Measurements from ENCODE around the gene MED31. TPM values are rescaled to one million over a fixed set of nuclear protein-coding genes. Genes with fewer than 3 reads are reported as not detected.

Gene MED31
- total RNA-seq, 1 donor from 2014 or later: 21.0 TPM

- Mint-ChIP-seq H3K27me3 (ENCODE audit: low read depth, unreplicated experiment) (peaks cover 41% of the 10 kb centered on the region), H3K4me3 (ENCODE audit: unreplicated experiment) (no peak overlapping the region)
These were observed 30.3 kb upstream of the MED31 start for GRCh38 chr17:6681671-6682070.

GRCh38 chr17:6681176-6681575 is 29.8 kb upstream of the MED31 start:
- TF ChIP-seq EZH2 (IDR thresholded peaks at IDR 0.05; ENCODE audit: insufficient read depth, low read length) (no peak), CTCF (IDR thresholded peaks at IDR 0.05; ENCODE audit: insufficient read depth, low read depth, low read length) (no peak)
- peaks cover 16% of the 10 kb centered on the region for H3K4me1 Mint-ChIP-seq (ENCODE audit: low read depth, unreplicated experiment)
- no peak overlapping the region for H3K4me3 Mint-ChIP-seq (ENCODE audit: unreplicated experiment)
- Histone ChIP-seq H4K20me1 (ENCODE audit: insufficient read depth, low read length) (no peaks in the 10 kb centered on the region), H3K4me2 (ENCODE audit: low read length) (no peak overlapping the region), H3K4me1 (ENCODE audit: insufficient read depth, low read length) (no peaks in the 10 kb centered on the region), H3K4me3 (ENCODE audit: insufficient read depth, low read depth, low read length) (no peak overlapping the region), H2AFZ (ENCODE audit: low read depth, low read length) (no peak overlapping the region), H3K36me3 (ENCODE audit: insufficient read depth, low read length) (no peaks in the 10 kb centered on the region), H3K27me3 (ENCODE audit: insufficient read depth, low read length) (peaks cover 15% of the 10 kb centered on the region), H3K79me2 (ENCODE audit: insufficient read depth, low read length) (no peaks in the 10 kb centered on the region), H3K9ac (ENCODE audit: low read length) (no peak overlapping the region), H3K9me3 (ENCODE audit: insufficient read depth, low read depth, low read length) (no peaks in the 10 kb centered on the region), H3K27ac (ENCODE audit: low read depth, low read length) (no peak overlapping the region)
- H3K9me3 Mint-ChIP-seq (ENCODE audit: unreplicated experiment): peaks cover 3% of the 10 kb centered on the region
- H3K36me3 Mint-ChIP-seq (ENCODE audit: low read depth, unreplicated experiment): no peaks in the 10 kb centered on the region
- no peak overlapping the region for H3K27ac Mint-ChIP-seq (ENCODE audit: unreplicated experiment)
- DNase-seq (ENCODE audit: low read depth): no peak
- no peak for FAIRE-seq
- H3K27me3 Mint-ChIP-seq (ENCODE audit: low read depth, unreplicated experiment): peaks cover 40% of the 10 kb centered on the region

More at GRCh38 chr17:6681671-6682070, 30.3 kb upstream of the MED31 start:
- FAIRE-seq (no peak), DNase-seq (ENCODE audit: low read depth) (no peak)
- Histone ChIP-seq H4K20me1 (ENCODE audit: insufficient read depth, low read length) (no peaks in the 10 kb centered on the region), H2AFZ (ENCODE audit: low read depth, low read length) (no peak overlapping the region), H3K4me1 (ENCODE audit: insufficient read depth, low read length) (no peaks in the 10 kb centered on the region), H3K4me2 (ENCODE audit: low read length) (no peak overlapping the region), H3K36me3 (ENCODE audit: insufficient read depth, low read length) (no peaks in the 10 kb centered on the region), H3K79me2 (ENCODE audit: insufficient read depth, low read length) (no peaks in the 10 kb centered on the region), H3K27ac (ENCODE audit: low read depth, low read length) (no peak overlapping the region), H3K4me3 (ENCODE audit: insufficient read depth, low read depth, low read length) (no peak overlapping the region), H3K9me3 (ENCODE audit: insufficient read depth, low read depth, low read length) (no peaks in the 10 kb centered on the region), H3K27me3 (ENCODE audit: insufficient read depth, low read length) (peaks cover 12% of the 10 kb centered on the region), H3K9ac (ENCODE audit: low read length) (no peak overlapping the region)
- Mint-ChIP-seq H3K27ac (ENCODE audit: unreplicated experiment) (no peak overlapping the region), H3K36me3 (ENCODE audit: low read depth, unreplicated experiment) (no peaks in the 10 kb centered on the region), H3K9me3 (ENCODE audit: unreplicated experiment) (peaks cover 3% of the 10 kb centered on the region), H3K4me1 (ENCODE audit: low read depth, unreplicated experiment) (peaks cover 13% of the 10 kb centered on the region)
- TF ChIP-seq CTCF (IDR thresholded peaks at IDR 0.05; ENCODE audit: insufficient read depth, low read depth, low read length) (no peak), EZH2 (IDR thresholded peaks at IDR 0.05; ENCODE audit: insufficient read depth, low read length) (no peak)

- Histone ChIP-seq H3K9me3 (ENCODE audit: insufficient read depth, low read depth, low read length) (no peaks in the 10 kb centered on the region), H3K79me2 (ENCODE audit: insufficient read depth, low read length) (no peaks in the 10 kb centered on the region), H3K9ac (ENCODE audit: low read length) (no peak overlapping the region), H3K4me1 (ENCODE audit: insufficient read depth, low read length) (no peaks in the 10 kb centered on the region), H2AFZ (ENCODE audit: low read depth, low read length) (no peak overlapping the region), H3K36me3 (ENCODE audit: insufficient read depth, low read length) (no peaks in the 10 kb centered on the region), H3K27me3 (ENCODE audit: insufficient read depth, low read length) (peaks cover 15% of the 10 kb centered on the region), H3K4me2 (ENCODE audit: low read length) (no peak overlapping the region), H3K27ac (ENCODE audit: low read depth, low read length) (no peak overlapping the region), H3K4me3 (ENCODE audit: insufficient read depth, low read depth, low read length) (no peak overlapping the region), H4K20me1 (ENCODE audit: insufficient read depth, low read length) (no peaks in the 10 kb centered on the region)
- Mint-ChIP-seq H3K9me3 (ENCODE audit: unreplicated experiment) (peaks cover 3% of the 10 kb centered on the region), H3K27me3 (ENCODE audit: low read depth, unreplicated experiment) (peaks cover 35% of the 10 kb centered on the region), H3K27ac (ENCODE audit: unreplicated experiment) (no peak overlapping the region), H3K4me1 (ENCODE audit: low read depth, unreplicated experiment) (peaks cover 23% of the 10 kb centered on the region), H3K36me3 (ENCODE audit: low read depth, unreplicated experiment) (no peaks in the 10 kb centered on the region), H3K4me3 (ENCODE audit: unreplicated experiment) (no peak overlapping the region)
- TF ChIP-seq EZH2 (IDR thresholded peaks at IDR 0.05; ENCODE audit: insufficient read depth, low read length): no peak
- DNase-seq (ENCODE audit: low read depth) (no peak), FAIRE-seq (no peak)
These were observed 27.8 kb upstream of the MED31 start for GRCh38 chr17:6679241-6679640.

All from astrocyte (in vitro differentiated cells and primary cell).